DMS114 treated with DMSO at 0.1 percent for 48 hours (cell line): ENCODE measurements around the gene LMAN2.
"Not testable (repeated sequence)": the region's sequence is repeated elsewhere in the genome, so short reads cannot be mapped to it uniquely, and the experiment has no call there.

Experiments used
- DNase-seq: peaks from one replicate; lab custom pipeline; 2025; ENCODE audit not compliant: unreplicated experiment; lab: John Stamatoyannopoulos, UW

Gene LMAN2

DNA sequence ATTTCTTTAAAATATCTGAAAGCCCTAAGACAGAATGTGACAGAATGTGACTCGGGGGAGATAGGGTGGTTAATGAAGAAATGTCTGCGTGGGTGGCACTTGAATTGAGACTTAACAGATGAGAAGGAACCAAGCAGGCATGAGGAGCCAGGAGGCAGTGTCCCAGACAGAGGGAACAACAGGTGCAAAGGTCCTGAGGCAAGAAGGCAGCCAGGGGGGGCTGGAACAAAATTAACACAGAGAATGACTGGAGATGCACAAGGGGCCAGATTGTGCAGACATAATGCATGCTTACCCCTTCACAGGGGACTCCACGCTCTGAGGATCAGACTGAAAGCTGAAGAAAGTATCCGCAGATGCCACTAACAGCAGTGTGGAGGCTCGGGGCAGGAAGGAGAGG, 1.7 kb downstream of the LMAN2 start:
- DNase-seq, result no peak

DNA sequence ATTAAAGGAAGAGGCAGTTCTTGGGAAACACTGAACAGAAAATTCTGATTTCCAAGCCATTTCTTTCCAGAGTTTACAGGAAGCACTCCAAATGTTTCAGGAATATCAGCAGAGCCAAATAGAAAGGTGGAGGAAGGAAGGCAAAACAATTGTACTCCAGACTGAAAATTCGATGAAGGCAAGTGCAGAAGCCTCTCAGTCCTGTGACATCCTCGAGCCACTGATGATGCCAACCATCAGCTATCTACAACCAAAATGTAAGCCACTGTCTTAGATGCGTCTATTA, 2.2 kb downstream of the LMAN2 start:
- no peak for DNase-seq

DNA sequence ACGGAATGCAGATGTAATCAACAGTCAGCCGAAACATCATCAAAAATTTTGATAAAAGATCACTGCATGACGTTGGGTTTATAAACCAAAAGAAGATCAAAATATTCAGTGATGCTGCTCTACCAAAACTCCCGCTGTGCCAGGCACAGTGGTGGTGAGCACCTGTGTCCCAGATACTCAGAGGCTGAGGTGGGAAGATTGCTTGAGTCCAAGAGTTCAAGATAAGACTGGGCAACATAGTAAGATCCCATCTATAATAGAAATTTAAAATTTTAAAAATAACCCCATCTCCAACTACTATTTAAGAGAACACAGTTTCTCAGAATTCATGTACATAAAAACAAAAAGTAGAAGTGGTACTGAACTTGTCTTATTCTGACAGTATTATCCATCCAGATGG, 3.8 kb downstream of the LMAN2 start:
- DNase-seq, result no peak

DNA sequence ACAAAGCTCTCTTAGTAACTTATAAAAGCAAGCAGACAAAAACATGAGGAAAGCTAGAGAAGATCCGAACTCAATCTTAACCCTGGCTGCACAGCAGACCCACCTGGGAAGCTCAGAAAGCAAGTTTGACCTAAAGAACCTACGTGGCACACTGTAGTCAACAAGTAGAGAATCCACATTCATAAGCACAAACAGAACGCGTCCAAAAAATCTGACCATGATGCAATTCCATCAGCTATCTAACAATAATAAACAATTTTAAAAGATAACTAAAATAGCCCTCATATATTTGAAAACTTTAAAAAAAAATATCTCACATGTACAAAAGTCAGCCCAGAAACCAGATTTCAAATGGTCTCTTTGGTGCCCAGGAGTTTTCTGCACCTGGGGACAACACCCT, 4.6 kb downstream of the LMAN2 start:
- no peak for DNase-seq

DNA sequence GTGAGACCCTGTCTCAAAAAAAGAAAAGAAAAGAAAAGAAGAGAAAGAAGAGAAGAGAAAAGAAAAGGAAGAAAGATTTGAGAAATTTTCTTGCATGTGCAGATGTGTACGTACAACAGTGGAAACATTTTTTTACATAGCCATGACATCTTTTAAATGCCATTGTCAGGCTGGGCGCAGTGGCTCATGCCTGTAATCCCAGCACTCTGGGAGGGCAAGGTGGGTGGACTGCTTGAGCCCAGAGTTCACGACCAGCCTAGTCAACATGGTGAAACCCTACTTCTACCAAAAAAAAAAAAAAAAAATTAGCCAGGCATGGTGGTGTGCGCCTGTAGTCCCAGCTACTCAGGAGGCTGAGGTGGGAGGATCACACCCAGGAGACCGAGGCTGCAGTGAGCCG, 6.6 kb downstream of the LMAN2 start:
- no peak for DNase-seq

DNA sequence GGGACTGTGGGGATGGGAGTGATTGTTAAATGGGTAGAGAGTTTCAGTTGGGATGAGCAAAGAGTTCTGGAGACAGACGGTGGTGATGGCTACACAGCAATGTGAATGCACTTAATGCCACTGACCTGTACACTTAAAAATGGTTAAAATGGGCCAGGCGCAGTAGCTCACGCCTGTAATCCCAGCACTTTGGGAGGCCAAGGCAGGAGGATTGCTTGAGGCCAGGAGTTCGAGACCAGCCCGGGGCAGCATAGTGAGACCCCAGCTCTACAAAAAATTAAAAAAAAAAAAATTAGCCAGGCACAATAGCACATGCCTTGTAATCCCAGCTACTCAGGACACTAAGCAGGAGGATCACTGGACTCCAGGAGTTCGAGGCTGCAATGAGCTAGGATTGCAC, 7.7 kb downstream of the LMAN2 start:
- no peak for DNase-seq

DNA sequence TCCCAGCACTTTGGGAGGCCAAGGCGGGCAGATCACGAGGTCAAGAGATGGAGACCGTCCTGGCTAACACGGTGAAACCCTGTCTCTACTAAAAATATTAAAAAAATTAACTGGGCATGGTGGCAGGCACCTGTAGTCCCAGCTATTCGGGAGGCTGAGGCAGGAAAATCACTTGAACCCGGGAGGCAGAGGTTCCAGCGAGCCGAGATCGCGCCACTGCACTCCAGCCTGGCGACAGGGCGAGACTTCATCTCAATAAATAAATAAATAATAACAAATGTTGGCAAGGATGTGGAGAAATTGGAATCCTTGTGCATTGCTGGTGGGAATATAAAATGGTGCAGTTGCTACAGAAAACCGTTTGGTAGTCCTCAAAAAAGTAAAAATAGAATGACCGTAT, 8.5 kb downstream of the LMAN2 start:
- DNase-seq, result not testable (repeated sequence)

DNA sequence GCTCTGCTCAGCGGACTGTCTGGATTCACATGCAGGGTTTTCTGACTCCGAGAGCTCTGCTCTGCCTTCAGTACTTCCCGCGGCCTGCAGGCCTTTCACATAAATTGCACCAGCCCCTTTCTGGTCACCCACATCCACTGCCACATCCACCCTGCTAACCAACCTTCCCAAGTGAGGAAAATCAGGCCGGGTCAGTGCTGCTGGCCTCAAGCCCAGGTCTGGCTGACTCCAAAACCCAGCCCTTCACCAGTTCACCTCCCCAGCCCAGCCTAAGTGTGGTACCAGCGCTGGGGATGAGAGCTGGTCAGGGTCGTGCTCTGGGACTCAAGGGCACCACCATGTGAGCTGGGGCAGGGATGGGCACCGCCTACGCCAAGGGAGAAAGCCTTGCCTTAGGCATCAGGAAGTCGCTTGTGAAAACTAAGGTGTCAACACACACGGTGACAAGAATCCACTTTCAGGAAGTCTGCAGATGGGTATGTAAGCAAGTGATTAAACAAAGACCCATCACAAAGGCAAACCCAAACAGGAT, 12.3 kb downstream of the LMAN2 start:
- DNase-seq, result no peak

DNA sequence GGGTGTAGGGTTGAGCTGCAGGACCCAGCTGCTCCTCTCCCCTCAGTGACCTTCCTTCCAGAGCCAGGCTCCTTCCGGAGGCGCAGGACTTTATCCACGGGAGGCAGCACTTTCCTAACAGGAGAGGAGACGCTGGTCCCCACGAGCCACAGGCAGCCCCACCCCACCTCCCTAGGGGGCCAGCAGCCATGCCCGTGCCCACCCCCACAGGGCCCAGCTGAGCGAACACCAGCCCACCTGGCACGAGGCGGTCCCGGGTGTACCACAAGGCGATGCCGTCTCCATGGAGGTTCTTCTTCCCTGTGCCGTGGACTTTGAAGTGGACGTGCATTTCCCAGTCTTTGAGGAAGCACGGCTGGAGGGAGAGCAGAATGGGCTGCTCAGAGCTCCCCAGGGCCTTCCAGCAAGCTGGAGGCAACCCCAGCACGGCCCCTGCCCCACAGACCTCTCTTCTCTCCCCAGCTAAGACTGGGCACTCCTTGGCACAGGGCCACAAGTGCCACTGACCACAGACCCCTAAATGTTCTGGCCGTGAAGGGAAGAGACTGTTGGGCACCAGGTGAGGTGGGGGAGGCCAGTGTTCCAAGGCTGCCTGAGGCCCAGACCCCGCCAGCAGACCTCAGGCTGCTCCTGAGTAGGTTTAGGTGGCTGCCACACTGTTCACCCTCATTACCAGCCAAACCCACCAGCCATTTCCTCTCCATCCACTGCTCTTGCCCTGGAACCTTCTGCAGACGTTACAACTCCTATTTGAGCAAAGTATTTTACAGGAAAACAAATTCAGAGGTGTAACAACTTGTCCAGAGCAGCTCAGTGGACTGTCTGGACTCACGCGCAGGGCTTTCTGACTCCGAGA, 13.0 kb downstream of the LMAN2 start:
- no peak for DNase-seq

DNA sequence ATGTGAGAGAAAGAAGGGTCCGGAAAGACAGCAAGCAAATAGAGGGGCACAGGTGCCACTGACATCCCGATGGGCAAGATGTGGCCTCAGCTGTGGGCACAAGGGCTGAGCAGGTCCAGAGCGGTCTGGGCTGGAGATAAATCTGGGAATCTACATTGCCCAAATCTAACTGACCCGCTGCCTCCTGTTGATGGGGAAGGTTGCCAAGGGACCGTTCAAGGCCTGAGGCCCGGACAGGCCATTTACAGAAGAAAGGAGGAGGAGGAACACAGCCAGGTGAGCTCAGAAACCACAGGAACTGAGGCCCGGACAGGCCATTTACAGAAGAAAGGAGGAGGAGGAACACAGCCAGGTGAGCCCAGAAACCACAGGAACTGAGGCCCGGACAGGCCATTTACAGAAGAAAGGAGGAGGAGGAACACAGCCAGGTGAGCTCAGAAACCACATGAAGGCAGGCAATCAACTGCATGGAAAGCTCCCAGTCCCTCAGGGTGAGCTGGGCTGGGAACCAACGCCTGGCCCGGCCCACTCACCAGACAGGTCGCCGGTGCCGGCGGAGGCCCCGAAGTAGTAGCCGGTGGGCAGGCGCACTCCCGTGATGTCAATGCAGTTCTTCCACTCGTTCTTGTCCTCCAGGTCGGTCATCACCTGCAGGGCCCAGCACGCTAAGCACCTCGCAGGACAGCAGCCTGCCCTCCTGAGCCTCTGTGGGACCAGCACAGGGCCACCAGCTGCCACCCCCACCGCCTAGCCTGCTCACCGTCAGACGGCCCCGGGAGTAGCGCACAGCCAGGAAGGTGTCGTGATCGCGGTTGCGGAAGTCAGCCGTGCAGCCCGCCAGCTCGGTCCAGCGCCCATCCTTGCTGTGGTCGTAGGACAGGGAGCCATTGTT, 14.6 kb downstream of the LMAN2 start:
- DNase-seq, result no peak

DNA sequence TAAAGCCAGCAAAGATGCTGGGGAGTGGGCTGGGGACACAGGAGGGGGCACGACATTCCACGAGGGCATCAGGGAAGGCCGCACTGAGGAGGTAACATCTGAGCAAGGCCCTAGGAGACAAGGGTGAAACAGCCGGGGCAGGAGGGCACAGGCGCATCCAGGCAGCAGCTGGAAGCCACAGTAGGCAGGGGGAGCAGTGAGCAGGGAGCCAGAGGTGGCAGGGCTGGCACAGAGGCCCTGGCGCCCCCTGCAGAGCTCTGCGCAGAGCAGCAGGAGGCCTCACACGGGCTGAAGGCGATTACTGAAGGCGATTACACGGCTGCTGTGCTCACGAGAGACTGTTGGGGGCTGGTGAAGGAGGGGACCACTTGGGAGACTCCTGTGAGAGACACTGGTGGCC, 15.4 kb downstream of the LMAN2 start:
- peak; percentile 26 for DNase-seq

DNA sequence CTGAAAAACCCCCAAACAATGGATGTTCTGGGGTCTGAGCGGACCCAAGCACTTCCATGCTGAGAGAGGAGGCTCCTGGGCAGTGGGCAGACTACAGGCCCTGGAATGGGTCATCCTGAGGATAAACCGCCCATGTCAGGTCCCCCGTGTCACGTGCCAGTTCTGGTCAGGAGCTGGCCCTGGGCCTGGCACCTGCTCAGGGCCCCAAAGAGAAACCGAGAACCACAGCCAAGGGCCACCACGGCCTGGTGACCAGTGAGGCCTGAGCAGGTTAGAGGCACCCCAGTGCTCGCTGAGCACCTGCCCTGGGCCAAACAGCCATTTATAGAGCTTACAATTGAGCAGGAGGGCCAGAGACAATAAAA, 15.8 kb downstream of the LMAN2 start:
- DNase-seq, result no peak

DNA sequence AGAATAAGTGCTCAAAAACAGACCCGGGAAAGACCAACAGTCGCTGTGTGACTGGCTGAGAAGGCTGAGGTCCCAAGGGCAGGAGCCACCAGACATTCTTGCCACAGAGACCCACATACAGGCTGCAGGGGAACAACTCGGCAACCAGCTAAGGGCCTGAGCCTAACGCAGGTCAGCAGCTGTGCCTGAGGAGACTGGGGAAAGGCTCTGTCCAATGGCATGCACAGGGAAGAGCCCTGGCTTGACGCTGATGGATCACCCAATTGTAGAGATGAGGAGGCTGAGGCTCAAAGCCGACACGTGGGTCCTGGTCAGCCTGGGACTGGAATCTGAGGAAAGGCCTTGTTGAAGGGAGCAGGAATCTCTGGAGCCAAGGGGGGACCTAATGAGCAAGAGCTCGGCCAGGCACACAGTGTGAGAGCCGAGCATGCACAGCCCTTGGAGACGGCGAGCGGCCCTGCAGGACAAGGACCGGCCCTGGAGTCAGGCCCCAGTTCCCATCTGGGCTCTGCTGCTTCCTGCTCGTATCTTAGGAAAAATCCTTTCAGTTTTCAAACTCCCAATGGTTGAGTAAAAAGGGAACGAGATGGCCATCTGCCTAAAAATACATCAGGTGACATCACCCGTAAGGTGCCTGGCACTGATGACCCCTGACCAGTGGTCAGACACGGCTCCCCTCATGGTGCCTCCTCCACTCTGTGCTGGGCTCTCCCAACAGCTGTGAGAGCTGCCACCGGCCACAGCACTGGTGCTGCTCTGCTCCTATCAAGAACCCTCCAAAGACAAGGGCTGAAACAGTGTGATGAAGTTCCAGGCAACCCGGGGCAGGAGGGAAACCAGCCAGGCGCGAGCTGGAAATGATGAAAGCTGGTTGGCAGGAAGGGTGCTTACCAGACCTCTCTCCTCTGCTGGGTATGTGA, 16.4 kb downstream of the LMAN2 start:
- no peak for DNase-seq

DNA sequence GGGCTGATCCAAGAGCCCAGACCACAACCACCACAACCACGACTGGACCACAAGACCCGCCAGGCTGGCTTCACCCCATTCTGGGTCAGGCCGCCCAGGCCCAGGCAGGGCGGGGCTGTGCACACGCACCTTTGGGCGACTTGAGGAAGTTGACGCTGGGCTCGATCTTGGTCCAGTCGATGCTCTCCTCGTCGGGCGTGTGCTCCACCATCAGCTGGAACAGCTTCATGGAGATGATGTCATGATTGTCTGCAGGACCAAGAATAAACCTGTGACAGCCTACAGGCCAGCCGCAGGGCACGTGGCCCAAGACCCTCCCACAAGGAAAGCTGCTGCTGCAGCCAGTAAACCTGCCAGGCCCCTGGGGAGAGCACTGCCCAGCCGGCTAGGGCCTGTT, 17.3 kb downstream of the LMAN2 start:
- DNase-seq, result no peak

DNA sequence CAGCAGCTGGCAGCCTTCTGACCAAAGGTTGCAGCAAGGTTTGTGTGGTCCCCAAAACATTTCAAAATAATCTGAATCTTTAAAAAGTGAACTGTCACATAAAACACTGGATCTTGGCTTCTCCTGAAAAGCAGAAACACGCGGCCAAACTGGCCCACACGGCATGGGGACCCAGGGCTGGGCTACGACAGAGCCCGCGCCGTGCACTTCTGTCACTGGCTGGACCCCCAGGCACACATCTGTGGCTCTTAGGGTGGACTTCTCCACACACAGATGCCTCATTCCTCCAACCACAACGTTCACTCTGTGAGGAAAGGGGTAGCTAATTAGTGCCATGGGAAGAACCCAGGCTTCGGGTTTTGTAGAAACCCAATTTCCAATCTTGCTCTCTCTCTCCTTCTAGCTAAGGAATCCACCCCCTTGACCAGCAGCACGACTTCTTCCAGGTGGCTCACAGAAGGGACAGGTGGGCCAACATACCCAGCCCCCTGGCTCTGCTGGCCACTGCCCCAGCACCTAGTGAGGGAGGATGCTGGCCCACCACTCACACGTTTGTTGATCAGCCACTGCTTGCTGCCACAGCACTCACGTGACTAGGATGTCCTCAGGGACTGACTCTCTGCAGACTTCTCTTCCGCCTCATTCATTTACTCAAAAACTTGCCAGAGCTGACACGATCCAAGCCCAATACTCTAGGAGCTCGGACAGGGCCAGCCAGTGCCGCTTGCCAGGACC, 17.9 kb downstream of the LMAN2 start:
- DNase-seq, result no peak

DNA sequence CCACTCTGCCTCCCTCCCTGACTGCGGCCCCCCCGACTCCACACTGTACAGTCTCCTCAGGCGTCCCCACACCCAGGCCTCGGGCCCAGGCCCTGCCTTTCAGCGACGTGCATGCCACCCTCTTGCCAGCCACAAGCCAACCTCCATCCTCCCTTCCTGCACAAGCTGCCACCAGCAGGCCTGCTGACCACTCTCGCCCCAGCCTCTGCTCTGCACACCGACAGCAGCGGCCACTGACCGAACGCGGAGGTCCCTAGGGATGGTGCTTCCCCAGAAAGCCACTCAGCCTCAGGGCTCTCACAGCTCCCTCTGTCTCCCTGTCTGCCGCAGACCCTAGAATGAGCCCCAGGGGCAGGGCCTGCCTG, 18.6 kb downstream of the LMAN2 start:
- no peak for DNase-seq

DNA sequence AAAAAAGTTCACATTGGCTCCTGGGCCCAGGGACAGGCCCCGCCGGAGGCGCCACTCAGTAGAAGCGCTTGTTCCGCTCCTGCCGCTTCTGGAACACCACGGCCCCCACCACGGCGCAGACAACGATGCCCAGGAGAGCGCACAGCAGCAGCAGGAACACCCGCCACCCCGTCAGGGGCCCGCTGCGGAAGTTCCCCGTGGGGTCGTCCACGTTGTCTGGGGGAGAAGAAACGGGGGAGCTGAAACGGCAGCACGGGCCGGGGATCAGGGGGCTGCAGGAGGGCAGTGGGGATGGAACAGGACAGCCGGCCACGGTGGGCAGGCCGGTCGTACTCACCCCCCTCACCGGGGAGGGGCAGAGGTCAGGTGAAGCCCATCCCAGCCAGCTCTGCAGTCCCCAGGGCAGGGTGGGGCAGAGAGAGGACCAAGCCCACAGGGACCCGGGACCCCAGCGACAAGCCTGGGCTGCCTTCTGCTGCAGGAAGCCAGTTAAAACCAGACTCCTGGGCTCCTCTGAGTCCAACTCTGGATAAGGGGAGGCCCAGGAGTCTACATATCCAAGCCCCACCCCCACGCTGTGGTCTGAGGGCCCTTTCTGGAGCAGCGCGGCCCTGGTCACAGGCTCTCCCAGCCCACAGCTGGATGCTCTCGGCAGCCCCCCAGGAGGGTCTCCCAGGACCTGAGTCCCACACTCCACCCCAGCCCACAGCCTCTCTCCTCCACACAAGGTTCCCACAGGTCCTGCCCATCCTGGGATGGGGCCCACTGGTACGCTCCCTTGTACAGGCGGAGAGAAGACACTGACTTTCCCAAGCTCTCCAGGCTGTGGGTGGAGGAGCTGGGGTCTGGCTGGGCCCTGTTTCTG, 19.2 kb downstream of the LMAN2 start:
- no peak for DNase-seq

DNA sequence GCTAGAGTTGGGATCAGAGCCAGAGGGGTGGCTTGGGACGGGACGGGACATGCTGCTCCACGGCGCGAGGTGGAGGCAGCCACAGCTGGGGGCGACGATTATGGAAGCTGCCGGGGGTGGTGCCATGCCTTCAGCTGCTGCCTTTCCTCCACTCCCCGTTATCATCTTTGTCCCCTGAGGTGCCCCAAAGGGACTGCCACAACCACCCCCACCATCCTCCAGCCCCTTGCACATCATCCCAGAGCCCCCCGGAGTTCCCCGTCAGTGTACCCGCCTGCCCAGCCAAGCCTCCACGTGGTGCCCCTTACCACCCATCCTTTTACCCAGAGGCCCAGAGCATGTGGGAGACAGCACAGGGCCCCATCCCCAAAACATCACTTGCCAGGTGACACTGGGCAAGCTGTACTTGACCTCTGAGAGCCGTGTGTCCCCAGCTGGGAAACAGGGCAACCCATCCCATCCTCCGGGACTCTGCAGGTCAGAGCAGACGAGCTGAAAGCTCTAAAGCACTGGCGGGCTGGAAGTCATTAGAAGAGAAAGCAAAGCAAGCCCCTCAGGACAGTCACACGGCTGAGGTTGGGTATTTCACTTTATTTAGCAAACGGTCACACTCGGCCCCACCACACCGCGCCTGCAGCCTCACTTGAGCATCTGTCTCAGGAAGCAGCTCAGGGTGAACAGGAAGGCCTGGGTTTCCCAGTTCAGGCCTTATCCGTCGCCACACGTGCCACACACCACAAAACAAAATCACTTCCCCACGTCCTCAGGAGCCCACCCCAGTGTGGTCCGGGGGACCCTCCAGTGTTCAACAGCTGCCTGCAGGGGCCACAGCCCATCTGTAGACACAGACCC, 20.3 kb downstream of the LMAN2 start:
- no peak for DNase-seq

DNA sequence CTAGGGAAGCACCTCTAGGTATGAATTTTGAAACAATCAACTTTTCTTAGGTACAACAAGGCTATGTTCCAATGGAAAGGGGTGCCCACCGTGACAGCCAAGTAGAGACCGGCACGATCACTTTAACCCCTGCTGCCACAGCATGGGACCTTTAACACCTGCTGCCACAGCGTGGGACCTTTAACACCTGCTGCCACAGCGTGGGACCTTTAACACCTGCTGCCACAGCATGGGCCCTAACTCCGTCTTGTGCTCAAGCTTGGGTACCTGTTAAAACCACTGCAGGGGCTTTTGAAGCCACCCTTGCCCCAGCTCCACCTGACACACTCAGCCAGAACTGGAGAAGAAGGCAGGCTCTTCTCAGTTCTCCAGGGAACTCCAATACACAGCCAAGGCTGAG, 21.6 kb downstream of the LMAN2 start:
- no peak for DNase-seq
